Esophagus muscularis mucosa (tissue), 4 donors: Measurements from ENCODE around the gene SBNO2. TPM values are rescaled to one million over a fixed set of nuclear protein-coding genes. Genes with fewer than 3 reads are reported as not detected.

ENCODE experiments used
- DNase-seq: peaks from one replicate; pipeline ENCODE4 v3.0.0-alpha.2; 2017; ENCODE audit errors: extremely low spot score
- H3K27ac ChIP-seq, 4 donors: fragments of 200-600 bp; sonication (generic); replicated peaks in 1 of 4; 1 replicate in 3 of 4; 2 replicates in 1 of 4; pipeline ENCODE4 v1.5.1; 2016 to 2019; ENCODE audit warnings: mild to moderate bottlenecking in 1 of 4
- H3K27me3 ChIP-seq, 4 donors: fragments of 200-600 bp; sonication (generic); one replicate each; pipeline versions ENCODE4 v1.5.1 to v1.6.0; 2016 to 2019
- H3K36me3 ChIP-seq, 4 donors: fragments of 200-600 bp; sonication (generic); one replicate each; pipeline ENCODE4 v1.5.1; 2016 to 2019
- H3K4me1 ChIP-seq, 4 donors: fragments of 200-600 bp; sonication (generic); one replicate each; pipeline ENCODE4 v1.5.1; 2016 to 2019
- H3K4me3 ChIP-seq, 4 donors: fragments of 200-600 bp; sonication (generic); 1 replicate in 2 of 4; 2 replicates in 2 of 4; pipeline ENCODE4 v1.5.1; 2016 to 2019; ENCODE audit warnings: mild to moderate bottlenecking in 4 of 4, moderate library complexity in 1 of 4
- H3K9me3 ChIP-seq, 4 donors: fragments of 200-600 bp; sonication (generic); 1 replicate in 3 of 4; 2 replicates in 1 of 4; pipeline ENCODE4 v1.5.1; 2016 to 2019
- EP300 ChIP-seq: sonication (generic); formaldehyde crosslinking; IDR thresholded peaks from one replicate; pipeline ENCODE4 v1.6.1; 2017; ENCODE audit warnings: antibody characterized with exemption
- POLR2A ChIP-seq: fragments of 450-650 bp; IDR thresholded peaks from one replicate; pipeline ENCODE4 v1.6.1; 2017; ENCODE audit warnings: antibody characterized with exemption, moderate library complexity, mild to moderate bottlenecking, low read depth
- POLR2AphosphoS5 ChIP-seq, 2 donors: sonication (generic); formaldehyde crosslinking; IDR thresholded peaks; one replicate each; pipeline ENCODE4 v1.6.1; 2017; ENCODE audit warnings: antibody characterized with exemption in 2 of 2
- WGBS: methylation state at CpG from one replicate; pipeline ENCODE4 v1.1.5; 2018; 5-methylcytosine and 5-hydroxymethylcytosine counted together
- intact Hi-C: fragments of 100-400 bp; cut with DNase I; formaldehyde crosslinking; loops from one replicate; pipeline ENCODE4 v1.15.1; 2023
- total RNA-seq, 4 donors: library from RNA; depleted of rRNA; stranded (reverse); fragments of >200 nt; gene quantifications; one replicate each; pipeline versions ENCODE4 v1.1.0 to v1.2.1, GENCODE V29; 2016
- TF ChIP-seq, protein P1 (sequence below), 3 experiments: fragments of 200-600 bp in 2 of 3; fragments of 450-650 bp in 1 of 3; sonication (generic) in 2 of 3; IDR thresholded peaks; one replicate each; pipeline ENCODE4 v1.5.1; 2017 to 2019; ENCODE audit warnings: antibody characterized with exemption in 3 of 3, mild to moderate bottlenecking in 2 of 3, moderate library complexity in 1 of 3

Gene SBNO2
- total RNA-seq, 4 donors from 2014 or later = 16.2 to 141 (median 30.5) TPM

DNA sequence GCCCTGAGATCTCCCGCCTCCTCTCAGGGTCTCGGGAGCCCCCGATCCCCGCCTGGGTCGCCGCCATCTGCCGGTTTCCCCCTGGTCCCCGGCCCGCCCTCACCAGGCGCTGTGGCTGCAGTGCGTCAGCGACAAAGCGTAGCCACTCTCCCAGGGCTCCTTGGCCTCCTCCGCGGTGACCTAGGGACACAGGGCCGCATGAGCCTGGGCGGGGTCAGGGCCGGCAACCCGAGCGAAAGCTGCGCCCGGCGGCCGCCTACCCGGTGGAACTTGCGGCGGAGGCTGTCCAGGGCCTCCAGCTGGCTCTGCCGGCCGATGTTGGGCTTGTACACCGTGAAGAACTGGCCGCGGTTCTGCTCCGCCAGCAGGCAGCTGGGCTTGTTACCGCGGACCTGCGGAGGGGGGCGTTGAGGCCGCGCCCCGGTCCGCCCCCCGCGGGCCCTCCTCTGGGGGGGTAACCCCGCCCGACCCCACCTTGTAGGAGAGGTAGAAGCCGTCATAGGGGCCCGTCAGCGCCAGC, 65.0 kb downstream of the SBNO2 start:
- H3K4me1 ChIP-seq = peaks cover 40 to 65% (median 49%) of the 10 kb centered on the region in 4 donors
- WGBS = 91% methylated on average over 32 of the region's 48 CpGs
- H3K27ac ChIP-seq = no peak overlapping the region
- intact Hi-C loops = no loop called here
- no peaks in the 10 kb centered on the region for H3K9me3 ChIP-seq
- H3K36me3 ChIP-seq = peaks cover 36 to 81% (median 76%) of the 10 kb centered on the region in 4 donors
- TF ChIP-seq POLR2AphosphoS5 (IDR thresholded peaks at IDR 0.05) = peak in 1 of 2 donors; percentile 7
- TF ChIP-seq, protein P1, sequence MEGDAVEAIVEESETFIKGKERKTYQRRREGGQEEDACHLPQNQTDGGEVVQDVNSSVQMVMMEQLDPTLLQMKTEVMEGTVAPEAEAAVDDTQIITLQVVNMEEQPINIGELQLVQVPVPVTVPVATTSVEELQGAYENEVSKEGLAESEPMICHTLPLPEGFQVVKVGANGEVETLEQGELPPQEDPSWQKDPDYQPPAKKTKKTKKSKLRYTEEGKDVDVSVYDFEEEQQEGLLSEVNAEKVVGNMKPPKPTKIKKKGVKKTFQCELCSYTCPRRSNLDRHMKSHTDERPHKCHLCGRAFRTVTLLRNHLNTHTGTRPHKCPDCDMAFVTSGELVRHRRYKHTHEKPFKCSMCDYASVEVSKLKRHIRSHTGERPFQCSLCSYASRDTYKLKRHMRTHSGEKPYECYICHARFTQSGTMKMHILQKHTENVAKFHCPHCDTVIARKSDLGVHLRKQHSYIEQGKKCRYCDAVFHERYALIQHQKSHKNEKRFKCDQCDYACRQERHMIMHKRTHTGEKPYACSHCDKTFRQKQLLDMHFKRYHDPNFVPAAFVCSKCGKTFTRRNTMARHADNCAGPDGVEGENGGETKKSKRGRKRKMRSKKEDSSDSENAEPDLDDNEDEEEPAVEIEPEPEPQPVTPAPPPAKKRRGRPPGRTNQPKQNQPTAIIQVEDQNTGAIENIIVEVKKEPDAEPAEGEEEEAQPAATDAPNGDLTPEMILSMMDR (IDR thresholded peaks at IDR 0.05) = no peak
- no peaks in the 10 kb centered on the region for H3K27me3 ChIP-seq
- no peak overlapping the region for H3K4me3 ChIP-seq
- DNase-seq = no peak

DNA sequence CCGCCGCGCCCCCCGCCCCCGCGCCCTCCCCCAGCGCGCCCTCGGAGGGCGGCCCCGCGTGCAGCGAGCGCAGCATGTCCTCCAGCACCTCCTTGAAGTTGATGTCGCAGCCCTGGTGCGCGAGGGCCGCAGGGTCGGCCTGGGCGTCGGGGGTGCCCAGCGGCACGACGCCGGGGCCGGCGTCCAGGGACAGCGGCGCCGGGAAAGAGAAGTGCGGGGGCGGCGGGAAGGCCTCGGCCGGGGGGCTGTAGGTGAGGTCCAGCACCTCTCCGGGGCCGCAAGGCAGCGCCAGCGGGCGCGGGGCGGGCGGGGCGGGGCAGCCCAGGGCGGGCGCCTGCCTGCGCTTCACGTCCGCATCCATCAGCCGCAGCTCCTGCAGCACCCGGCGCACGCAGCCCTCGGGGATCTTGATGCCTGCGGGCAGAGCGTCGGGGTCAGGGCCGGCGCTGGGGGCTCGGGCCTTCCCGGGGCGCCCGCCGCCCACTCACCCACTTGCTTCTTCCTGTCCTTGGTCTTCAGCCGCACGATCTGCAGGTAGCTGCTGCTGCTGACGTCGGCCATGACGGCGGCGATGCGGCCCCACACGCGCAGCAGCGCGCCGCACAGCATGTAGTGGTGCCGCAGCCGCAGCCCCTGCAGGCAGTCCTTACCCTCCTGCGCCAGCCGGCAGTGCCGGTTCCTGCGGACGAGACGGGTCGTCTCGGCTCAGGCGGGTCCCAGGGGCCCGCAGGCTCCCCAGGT, 65.6 kb downstream of the SBNO2 start:
- H3K9me3 ChIP-seq = no peaks in the 10 kb centered on the region
- no peaks in the 10 kb centered on the region for H3K27me3 ChIP-seq
- peaks cover 35 to 60% (median 44%) of the 10 kb centered on the region in 4 donors for H3K4me1 ChIP-seq
- peaks cover 36 to 76% (median 72%) of the 10 kb centered on the region in 4 donors for H3K36me3 ChIP-seq
- H3K4me3 ChIP-seq = no peak overlapping the region
- TF ChIP-seq POLR2A (no peak), EP300 (no peak), POLR2AphosphoS5 (IDR thresholded peaks at IDR 0.05) (peak in 1 of 2 donors; percentile 9)
- intact Hi-C loops = no loop called here
- 91% methylated on average over 44 of the region's 89 CpGs for WGBS
- H3K27ac ChIP-seq = no peak overlapping the region
- no peak for DNase-seq

DNA sequence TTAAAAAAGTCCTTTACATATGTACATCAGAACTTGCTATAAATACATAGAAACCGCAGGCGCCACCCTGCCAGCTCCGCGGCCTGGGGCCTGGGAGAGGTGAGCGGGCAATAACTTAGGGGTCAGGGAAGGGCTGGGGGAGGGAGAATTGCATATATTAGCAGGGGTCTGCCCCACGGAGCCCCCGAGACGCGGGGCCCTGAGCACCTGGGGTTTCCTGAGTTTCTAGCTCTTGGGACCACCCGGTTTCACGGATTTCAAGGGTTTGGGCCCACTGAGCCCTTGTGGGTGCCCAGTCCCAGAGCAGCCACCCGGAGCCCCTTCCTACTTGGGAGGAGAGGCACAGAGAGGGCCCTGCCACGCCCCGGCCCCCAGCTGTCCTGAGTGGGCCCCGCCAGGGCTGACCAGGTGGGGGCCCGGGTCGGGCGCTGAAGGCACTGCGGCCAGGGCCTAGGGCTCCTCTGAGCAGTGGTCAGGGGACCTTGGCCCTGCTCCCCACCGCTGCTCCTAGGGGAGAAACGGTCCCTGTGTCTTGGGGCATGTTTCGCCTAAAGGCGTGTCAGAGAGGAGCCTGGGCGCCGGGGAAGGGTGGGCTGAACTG, 66.3 kb downstream of the SBNO2 start:
- TF ChIP-seq, protein P1 (IDR thresholded peaks at IDR 0.05) = no peak
- TF ChIP-seq POLR2AphosphoS5 (IDR thresholded peaks at IDR 0.05) (no peak), POLR2A (no peak), EP300 (no peak)
- Histone ChIP-seq H3K27ac (peak overlapping the region in 2 of 4 donors; percentile 96 to 100), H3K27me3 (no peaks in the 10 kb centered on the region), H3K4me3 (no peak overlapping the region), H3K9me3 (no peaks in the 10 kb centered on the region), H3K36me3 (peaks cover 36 to 71% (median 69%) of the 10 kb centered on the region in 4 donors), H3K4me1 (peaks cover 35 to 60% (median 44%) of the 10 kb centered on the region in 4 donors)
- DNase-seq = no peak
- WGBS = 95% methylated on average over 11 of the region's 25 CpGs
- intact Hi-C loops = no loop called here

DNA sequence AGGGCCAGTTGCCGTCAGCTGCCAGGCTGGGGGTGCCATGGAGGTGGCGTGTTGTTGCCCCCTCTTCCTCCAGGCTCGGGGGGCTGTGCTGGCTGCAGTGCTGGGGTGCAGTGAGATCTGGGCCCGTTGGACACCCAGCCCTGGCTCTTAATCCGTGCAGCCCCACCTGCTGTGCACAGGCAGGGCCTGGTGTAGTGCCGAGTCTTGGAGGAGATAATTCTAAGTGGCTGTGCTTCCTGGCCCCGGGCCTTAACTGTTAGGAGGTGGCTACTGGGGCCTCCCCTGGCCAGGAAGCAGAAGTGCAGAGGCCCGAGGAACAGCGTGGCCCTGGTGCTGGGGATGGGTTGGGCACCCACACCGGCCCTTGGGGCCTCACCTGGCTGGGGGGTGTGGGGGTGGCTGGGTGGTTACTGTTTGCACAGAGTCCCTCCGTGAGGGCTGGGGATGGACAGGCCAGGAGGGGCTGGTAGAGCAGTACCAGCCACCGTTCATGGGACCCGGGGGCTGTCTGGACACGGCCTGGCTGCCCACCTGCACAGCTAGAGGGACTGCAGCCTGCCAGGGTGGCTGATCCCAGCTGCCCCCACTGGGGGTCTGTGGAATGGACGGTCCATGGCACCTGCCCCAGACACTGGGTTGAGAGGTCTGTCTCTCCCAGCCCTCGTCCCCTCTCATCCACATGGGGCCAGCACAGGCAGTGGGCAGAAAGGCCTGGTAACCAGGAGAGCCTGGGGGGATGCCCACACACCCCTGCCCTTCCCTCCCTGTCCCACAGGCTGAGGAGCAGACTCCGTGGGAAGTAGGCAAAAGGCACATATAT, 67.0 kb downstream of the SBNO2 start:
- intact Hi-C loops = no loop called here
- Histone ChIP-seq H3K4me3 (no peak overlapping the region), H3K27ac (peak overlapping the region in 2 of 4 donors; percentile 96 to 100), H3K9me3 (no peaks in the 10 kb centered on the region), H3K36me3 (peaks cover 35 to 64% (median 62%) of the 10 kb centered on the region in 4 donors), H3K4me1 (peaks cover 35 to 60% (median 45%) of the 10 kb centered on the region in 4 donors), H3K27me3 (no peaks in the 10 kb centered on the region)
- TF ChIP-seq, protein P1 (IDR thresholded peaks at IDR 0.05) = no peak
- TF ChIP-seq EP300 (no peak), POLR2AphosphoS5 (IDR thresholded peaks at IDR 0.05) (no peak), POLR2A (no peak)
- no peak for DNase-seq
- WGBS = 70% methylated on average over 8 of the region's 17 CpGs
